GM12878 (cell line): ENCODE data around the gene MCC. TPM values are rescaled to one million over a fixed set of nuclear protein-coding genes. Genes with fewer than 3 reads are reported as not detected.
A peak's percentile ranks its signal among the peaks of the same experiment; 100 is the strongest.

Experiments used
- ATAC-seq: fragments of 200-7000 bp; cut with Tn5 transposase; 3 replicates; pipeline ENCODE4 v1.9.1; 2020; ENCODE audit warnings: mild to moderate bottlenecking, moderate library complexity
- BruUV-seq: library from RNA; stranded (reverse); fragments of 400-500 nt; replicated peaks from 2 replicates; lab custom pipeline; 2021; lab: Mats Ljungman, UMichigan
- CTCF ChIA-PET: fragments of 300-600 bp; sonication (Branson Sonifier 250); formaldehyde crosslinking; extraction: SDS; loops from one replicate; lab custom pipeline; 2021; ENCODE audit warnings: inconsistent platforms; lab: Yijun Ruan, JAX
- POLR2A ChIA-PET: fragments of 350-600 bp; formaldehyde crosslinking; extraction: SDS; loops from one replicate; lab custom pipeline; 2021; ENCODE audit warnings: inconsistent platforms; lab: Charles Lee
- RAD21 ChIA-PET: fragments of 300-600 bp; sonication (Branson Sonifier 250); formaldehyde crosslinking; loops from one replicate; lab custom pipeline; 2023; ENCODE audit warnings: antibody characterized with exemption; ENCODE audit not compliant: unreplicated experiment; lab: Charles Lee
- SMC1A ChIA-PET: fragments of 300-600 bp; sonication (Branson Sonifier 250); formaldehyde crosslinking; loops from one replicate; lab custom pipeline; 2023; ENCODE audit not compliant: unreplicated experiment, uncharacterized antibody; lab: Charles Lee
- DNase-seq: peaks from one replicate; pipeline ENCODE4 v3.0.0-alpha.2; 2011; ENCODE audit warnings: low read depth, low spot score
- FAIRE-seq: peaks from 3 replicates; lab custom pipeline; 2011; peaks lifted over from hg19 to GRCh38; lab: Jason Lieb, UNC
- H2AFZ ChIP-seq: 2 replicates; pipeline ENCODE4 v1.6.0; 2011; ENCODE audit warnings: low read depth, low read length, control low read depth; ENCODE audit not compliant: control insufficient read depth
- H3K27ac ChIP-seq: 2 replicates; pipeline ENCODE4 v1.5.1; 2011; ENCODE audit warnings: control low read depth; ENCODE audit not compliant: control insufficient read depth, insufficient read depth
- H3K27me3 ChIP-seq, 2 experiments: replicated peaks in 1 of 2; 2 replicates each; pipeline versions ENCODE4 v1.6.0 to v1.6.1; 2011; ENCODE audit warnings: low read length in 1 of 2; ENCODE audit not compliant: control insufficient read depth in 2 of 2, insufficient read depth in 2 of 2
- H3K36me3 ChIP-seq, 2 experiments: 2 replicates each; pipeline ENCODE4 v1.5.1; 2011; ENCODE audit warnings: low read length in 1 of 2; ENCODE audit not compliant: control insufficient read depth in 2 of 2, insufficient read depth in 2 of 2
- H3K4me1 ChIP-seq: 2 replicates; pipeline ENCODE4 v1.6.1; 2011; ENCODE audit warnings: mild to moderate bottlenecking, low read length, moderate library complexity, mixed read lengths; ENCODE audit not compliant: control insufficient read depth, insufficient read depth
- H3K4me2 ChIP-seq: 2 replicates; pipeline ENCODE4 v1.6.0; 2011; ENCODE audit warnings: control low read depth; ENCODE audit not compliant: control insufficient read depth, insufficient read depth
- H3K4me3 ChIP-seq: fragments of 200-600 bp; sonication (generic); 2 replicates; pipeline ENCODE4 v1.5.1; 2016
- H3K79me2 ChIP-seq: 2 replicates; pipeline ENCODE4 v1.6.0; 2011; ENCODE audit warnings: low read length; ENCODE audit not compliant: control insufficient read depth, insufficient read depth
- H3K9ac ChIP-seq: 2 replicates; pipeline ENCODE4 v1.8.0; 2011; ENCODE audit warnings: low read length, control low read depth, mixed read lengths; ENCODE audit not compliant: control insufficient read depth, insufficient read depth
- H3K9me3 ChIP-seq: replicated peaks from 3 replicates; pipeline ENCODE4 v1.5.1; 2011; ENCODE audit warnings: mild to moderate bottlenecking, low read length; ENCODE audit not compliant: control insufficient read depth, insufficient read depth
- H4K20me1 ChIP-seq: 2 replicates; pipeline ENCODE4 v1.6.0; 2011; ENCODE audit not compliant: control insufficient read depth, insufficient read depth
- BRCA1 ChIP-seq: IDR thresholded peaks from 2 replicates; pipeline ENCODE4 v1.6.1; 2011; ENCODE audit warnings: low read depth, low read length, improper control_type of control experiment
- ESRRA ChIP-seq: IDR thresholded peaks from 2 replicates; pipeline ENCODE4 v1.6.1; 2012; ENCODE audit warnings: mild to moderate bottlenecking, low read length, improper control_type of control experiment
- MEF2B ChIP-seq: fragments of 450-650 bp; IDR thresholded peaks from 2 replicates; pipeline ENCODE4 v1.6.1; 2018; ENCODE audit warnings: mild to moderate bottlenecking, moderate library complexity; ENCODE audit not compliant: partially characterized antibody, poor library complexity, severe bottlenecking
- PML ChIP-seq: IDR thresholded peaks from 2 replicates; pipeline ENCODE4 v1.6.1; 2012; ENCODE audit warnings: low read length, inconsistent platforms
- SREBF2 ChIP-seq: IDR thresholded peaks from 2 replicates; pipeline ENCODE4 v1.6.1; 2012; ENCODE audit warnings: mild to moderate bottlenecking, low read length
- SRF ChIP-seq, 2 experiments: IDR thresholded peaks; 2 replicates each; pipeline ENCODE4 v1.6.1; 2011; ENCODE audit warnings: low read depth in 2 of 2, low read length in 2 of 2, mild to moderate bottlenecking in 1 of 2, moderate library complexity in 1 of 2
- TARDBP ChIP-seq: IDR thresholded peaks from 2 replicates; pipeline ENCODE4 v1.6.1; 2016; ENCODE audit warnings: borderline replicate concordance
- WGBS: methylation state at CpG from one replicate; pipeline ENCODE4 v1.1.6; 2016; ENCODE audit warnings: low lambda C conversion rate; ENCODE audit not compliant: insufficient replicate concordance, insufficient coverage; ENCODE audit errors: missing lambda C conversion rate; 5-methylcytosine and 5-hydroxymethylcytosine counted together
- in situ Hi-C: fragments of 300-500 bp; cut with MboI; formaldehyde crosslinking; loops from 9 replicates; pipeline ENCODE4 v1.14.3; 2018; ENCODE audit warnings: mixed read lengths
- intact Hi-C: fragments of 100-400 bp; cut with micrococcal nuclease; formaldehyde crosslinking; loops from one replicate; pipeline ENCODE4 v1.14.2; 2022; ENCODE audit not compliant: unreplicated experiment
- polyA plus RNA-seq, 11 experiments: library from polyadenylated mRNA; depleted of rRNA in 4 of 11; unstranded in 6 of 11; stranded (reverse) in 5 of 11; fragments of >200 nt; fragmentation: Nextera tagmentation in 4 of 11; fragmentation: Illumina TruSeq in 1 of 11; extraction: Ambion mirVana in 4 of 11; extraction: Trizol in 1 of 11; gene quantifications; 1 replicate in 1 of 11; 2 replicates in 10 of 11; pipeline versions ENCODE4 v1.2.1 to v1.2.3, GENCODE V29; 2011 to 2016; ENCODE audit warnings: inconsistent platforms in 2 of 11, missing spikeins in 2 of 11, low read depth in 1 of 11
- total RNA-seq, 4 experiments: library from RNA; depleted of rRNA in 3 of 4; stranded (reverse); fragments of >200 nt in 3 of 4; fragmentation: Illumina TruSeq in 1 of 4; extraction: Trizol in 1 of 4; gene quantifications; 2 replicates each; pipeline versions ENCODE4 v1.2.1 to v1.2.3, GENCODE V29; 2013 to 2021
- TF ChIP-seq, protein P1 (sequence below): fragments of 450-650 bp; IDR thresholded peaks from 2 replicates; pipeline ENCODE4 v1.6.1; 2018; ENCODE audit warnings: borderline replicate concordance, mild to moderate bottlenecking; ENCODE audit not compliant: partially characterized antibody

MCC gene
- total and polyA plus RNA-seq, 10 of the 15 experiments (the other 5 are each of a cell fraction or from before 2014, with no cell fraction given) = 0.03 to 0.86 (median 0.16) TPM

DNA sequence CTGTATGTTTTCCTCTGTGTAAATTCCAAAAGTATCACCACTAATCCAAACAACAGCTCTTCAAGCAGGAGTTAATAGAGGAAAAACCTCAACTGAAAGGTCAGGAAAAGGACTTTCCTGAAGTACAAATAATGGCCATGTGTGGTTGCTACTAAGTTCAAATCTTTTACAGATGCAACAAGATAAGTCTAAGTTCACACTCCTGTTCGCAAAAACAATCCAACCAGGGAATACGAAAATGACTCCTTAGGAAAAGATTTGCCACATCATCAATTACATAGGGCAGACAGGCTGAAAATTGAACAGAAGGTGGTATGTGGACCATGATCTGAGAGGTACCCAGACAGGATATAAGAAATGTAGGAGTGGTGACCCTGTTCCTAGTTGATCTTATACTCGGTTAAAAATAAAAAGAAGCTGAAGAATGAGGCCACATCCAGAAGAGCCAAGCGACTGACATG is 263.6 kb downstream of the MCC start:
- no peaks in the 10 kb centered on the region for H3K9me3 ChIP-seq
- BruUV-seq = no TSS peak
- CTCF ChIA-PET = interaction anchor here (1.2 kb wide), 1 partner anchor 228 kb away, joined by 3 read pairs; no protein-coding TSS in a partner anchor
- WGBS = 32% methylated on average over 4 of the region's 4 CpGs
- H3K79me2 ChIP-seq = no peaks in the 10 kb centered on the region
- no peak overlapping the region for H3K4me3 ChIP-seq
- in situ Hi-C loops (no loop called here), intact Hi-C loops (no loop called here)
- H3K27ac ChIP-seq = no peak overlapping the region
- ATAC-seq (no peak), FAIRE-seq (peak; percentile 27), DNase-seq (no peak)
- RAD21 ChIA-PET = no interaction called here
- H3K9ac ChIP-seq = no peak overlapping the region
- H4K20me1 ChIP-seq = no peaks in the 10 kb centered on the region
- H3K4me2 ChIP-seq = no peak overlapping the region
- TF ChIP-seq SRF (IDR thresholded peaks at IDR 0.05; ENCODE audit: low read depth in 2 of 2, low read length in 2 of 2) (no peak), PML (no peak), ESRRA (no peak), MEF2B (no peak), TARDBP (no peak), BRCA1 (no peak), SREBF2 (no peak)
- TF ChIP-seq, protein P1, sequence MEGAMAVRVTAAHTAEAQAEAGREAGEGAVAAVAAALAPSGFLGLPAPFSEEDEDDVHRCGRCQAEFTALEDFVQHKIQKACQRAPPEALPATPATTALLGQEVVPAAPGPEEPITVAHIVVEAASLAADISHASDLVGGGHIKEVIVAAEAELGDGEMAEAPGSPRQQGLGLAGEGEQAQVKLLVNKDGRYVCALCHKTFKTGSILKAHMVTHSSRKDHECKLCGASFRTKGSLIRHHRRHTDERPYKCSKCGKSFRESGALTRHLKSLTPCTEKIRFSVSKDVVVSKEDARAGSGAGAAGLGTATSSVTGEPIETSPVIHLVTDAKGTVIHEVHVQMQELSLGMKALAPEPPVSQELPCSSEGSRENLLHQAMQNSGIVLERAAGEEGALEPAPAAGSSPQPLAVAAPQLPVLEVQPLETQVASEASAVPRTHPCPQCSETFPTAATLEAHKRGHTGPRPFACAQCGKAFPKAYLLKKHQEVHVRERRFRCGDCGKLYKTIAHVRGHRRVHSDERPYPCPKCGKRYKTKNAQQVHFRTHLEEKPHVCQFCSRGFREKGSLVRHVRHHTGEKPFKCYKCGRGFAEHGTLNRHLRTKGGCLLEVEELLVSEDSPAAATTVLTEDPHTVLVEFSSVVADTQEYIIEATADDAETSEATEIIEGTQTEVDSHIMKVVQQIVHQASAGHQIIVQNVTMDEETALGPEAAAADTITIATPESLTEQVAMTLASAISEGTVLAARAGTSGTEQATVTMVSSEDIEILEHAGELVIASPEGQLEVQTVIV = no peak
- no peaks in the 10 kb centered on the region for H3K4me1 ChIP-seq
- peaks cover 0 to 5% of the 10 kb centered on the region in 2 experiments; a peak in 2 of 4 replicates for H3K27me3 ChIP-seq
- POLR2A ChIA-PET = no interaction called here
- H3K36me3 ChIP-seq = no peaks in the 10 kb centered on the region
- H2AFZ ChIP-seq = no peak overlapping the region
- SMC1A ChIA-PET = no interaction called here
